Measurements from ENCODE around the gene IPO9.
"Not testable (repeated sequence)": the region's sequence is repeated elsewhere in the genome, so short reads cannot be mapped to it uniquely, and the experiment has no call there.

IPO9 gene

GRCh38 chr1:201900476-201900875, 71.5 kb downstream of the IPO9 start:
- in situ Hi-C loops (cut with MboI; ENCODE audit: low sequenced_read_pairs): no loop called here

DNA sequence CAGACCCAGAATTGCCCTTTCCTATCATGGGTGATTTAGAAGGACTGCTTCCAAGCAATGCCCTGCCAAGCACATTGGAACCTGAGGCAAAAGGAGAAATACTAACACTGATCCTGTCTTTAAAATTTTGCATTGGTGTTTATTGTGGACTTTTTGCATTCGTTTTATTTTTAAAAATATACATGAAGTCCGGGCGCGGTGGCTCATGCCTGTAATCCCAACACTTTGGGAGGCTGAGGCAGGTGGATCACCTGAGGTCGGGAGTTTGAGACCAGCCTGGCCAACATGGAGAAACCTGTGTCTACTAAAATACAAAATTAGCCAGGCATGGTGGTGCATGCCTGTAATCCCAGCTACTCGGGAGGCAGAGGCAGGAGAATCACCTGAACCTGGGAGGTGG, 72.1 kb downstream of the IPO9 start:
- in situ Hi-C loops (cut with MboI; ENCODE audit: low sequenced_read_pairs): not testable (repeated sequence)

DNA sequence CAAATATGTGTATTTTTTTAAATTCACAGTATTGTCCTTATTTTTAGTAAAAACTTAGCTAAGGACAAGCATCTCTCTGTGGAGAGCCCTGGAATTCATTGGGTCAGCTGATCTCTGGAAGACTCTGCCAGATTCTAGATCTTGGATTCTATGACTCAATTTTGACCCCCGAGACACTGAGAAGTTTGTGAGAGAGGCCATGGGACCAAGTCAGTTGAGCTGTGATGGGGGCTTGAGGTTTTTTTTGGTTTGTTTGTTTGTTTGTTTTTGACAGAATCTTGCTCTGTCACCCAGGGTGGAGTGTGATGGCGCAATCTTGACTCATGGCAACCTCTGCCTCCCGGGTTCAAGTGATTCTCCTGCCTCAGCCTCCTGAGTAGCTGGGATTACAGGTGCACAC, 73.2 kb downstream of the IPO9 start:
- in situ Hi-C loops (cut with MboI; ENCODE audit: low sequenced_read_pairs): no loop called here

DNA sequence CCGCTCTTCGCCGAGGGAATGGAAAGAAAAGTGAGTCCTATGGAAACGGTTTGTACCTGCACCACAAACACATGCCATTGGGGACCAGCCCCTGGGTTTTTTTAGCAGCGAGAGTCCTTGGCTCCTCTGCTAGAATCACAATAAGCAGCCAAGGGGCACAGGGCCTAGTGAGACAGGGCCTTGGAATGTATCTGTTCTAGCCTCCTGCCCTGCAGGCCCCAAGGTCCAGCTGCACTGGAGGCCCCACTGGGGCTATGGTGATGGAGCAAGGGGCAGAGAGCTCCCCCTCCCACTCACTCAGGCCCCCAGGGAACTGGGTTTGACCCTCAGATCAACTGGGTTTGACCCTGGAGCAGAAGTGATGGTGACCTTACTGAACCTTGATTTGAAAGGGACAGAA, 74.2 kb downstream of the IPO9 start:
- in situ Hi-C loops (cut with MboI; ENCODE audit: low sequenced_read_pairs): no loop called here

GRCh38 chr1:201904579-201904978, 75.6 kb downstream of the IPO9 start:
- in situ Hi-C loops (cut with MboI; ENCODE audit: low sequenced_read_pairs): no loop called here

DNA sequence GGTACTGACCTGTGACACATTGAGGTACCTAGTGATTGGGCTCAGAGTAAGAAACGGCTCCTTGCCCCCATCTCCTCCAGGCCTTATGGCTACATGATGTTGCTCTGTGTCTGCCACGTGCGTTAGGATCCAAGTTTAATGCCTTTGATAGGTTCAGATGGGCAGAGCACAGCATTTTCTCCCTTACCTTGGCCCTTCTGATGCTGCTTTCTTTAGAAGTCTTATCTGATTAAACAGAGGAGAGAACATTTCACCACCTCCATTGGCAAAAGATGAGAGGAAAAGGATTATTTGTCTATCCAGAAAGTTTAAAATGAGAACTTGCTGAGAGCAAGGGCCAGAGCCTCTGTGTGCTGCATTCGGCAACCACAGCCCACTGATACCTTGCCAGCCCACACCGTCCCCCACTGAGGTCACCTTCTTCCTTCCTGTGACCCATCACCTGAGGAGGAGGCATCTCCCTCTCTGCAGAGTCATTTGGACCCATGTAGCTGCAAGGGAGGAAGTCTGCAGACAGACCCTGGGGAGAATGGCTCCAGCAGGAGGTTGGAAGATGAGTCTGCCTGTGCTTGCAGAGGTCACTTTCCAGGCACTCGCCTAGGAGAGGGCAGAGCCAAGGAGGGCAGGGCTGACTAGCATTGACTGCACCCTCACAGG, 76.4 kb downstream of the IPO9 start:
- in situ Hi-C loops (cut with MboI; ENCODE audit: low sequenced_read_pairs): no loop called here

GRCh38 chr1:201906336-201906735, 77.4 kb downstream of the IPO9 start:
- in situ Hi-C loops (cut with MboI; ENCODE audit: low sequenced_read_pairs): no loop called here

GRCh38 chr1:201907621-201908020, 78.7 kb downstream of the IPO9 start:
- in situ Hi-C loops (cut with MboI; ENCODE audit: low sequenced_read_pairs): no loop called here

- in situ Hi-C loops (cut with MboI; ENCODE audit: low sequenced_read_pairs): no loop called here
Measured at GRCh38 chr1:201911826-201912571, 83.0 kb downstream of the IPO9 start.

DNA sequence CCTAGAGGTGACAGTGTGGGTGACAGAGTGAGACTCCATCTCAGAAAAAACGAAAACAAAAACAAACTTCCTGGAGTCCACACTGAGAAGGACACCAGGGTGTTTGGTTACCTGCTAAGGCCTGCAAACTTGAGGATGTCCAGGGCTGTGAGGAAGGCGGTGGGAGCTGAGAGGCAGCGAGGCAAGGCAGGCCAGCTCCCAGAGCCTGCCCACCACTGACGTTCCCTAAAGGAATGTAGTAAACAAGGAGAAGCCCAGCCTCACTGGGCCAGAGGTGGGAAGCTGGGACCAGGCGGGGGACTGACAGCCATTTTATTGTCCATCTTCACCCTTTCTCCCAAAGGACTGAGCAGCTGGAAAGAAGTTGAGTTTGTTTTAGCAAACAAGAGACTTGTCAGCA, 83.9 kb downstream of the IPO9 start:
- in situ Hi-C loops (cut with MboI; ENCODE audit: low sequenced_read_pairs): no loop called here

DNA sequence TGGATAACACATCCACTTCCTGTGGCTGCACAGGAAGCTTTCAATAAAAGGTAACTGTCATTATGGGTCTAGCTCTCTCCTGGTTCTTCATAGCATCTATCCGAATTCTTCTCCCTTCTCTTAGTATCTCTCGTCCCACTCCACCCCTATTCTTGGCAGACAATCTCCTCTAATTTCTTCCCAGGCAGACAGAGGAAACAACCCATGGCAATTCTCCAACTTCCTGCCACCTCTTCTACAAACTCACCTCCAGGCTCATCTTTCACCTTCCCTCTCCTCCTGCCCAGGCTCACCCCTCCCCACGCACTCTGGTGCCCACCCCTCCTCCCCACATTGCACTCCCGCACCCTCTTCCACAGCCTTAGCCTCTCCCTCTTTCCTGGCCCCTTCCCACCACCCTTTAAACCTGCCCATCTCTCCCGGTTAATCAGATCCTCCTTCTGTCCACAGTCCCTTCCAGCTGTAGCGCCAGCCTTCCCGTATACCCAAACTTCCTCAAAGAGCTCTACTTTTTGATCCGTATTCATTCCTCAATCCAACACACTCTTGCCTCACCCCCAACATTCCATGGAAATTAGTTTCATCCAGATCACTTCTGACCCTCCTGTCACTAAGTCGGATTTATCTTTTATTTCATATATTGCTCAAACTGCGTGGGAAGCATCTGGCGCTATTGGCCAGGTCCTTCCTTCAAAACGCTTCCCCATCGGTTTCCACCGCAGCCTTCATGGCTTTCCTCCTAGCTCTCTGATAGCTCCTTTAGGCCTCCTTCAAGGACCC, 85.7 kb downstream of the IPO9 start:
- in situ Hi-C loops (cut with MboI; ENCODE audit: low sequenced_read_pairs): no loop called here

- in situ Hi-C loops (cut with MboI; ENCODE audit: low sequenced_read_pairs): no loop called here
Measured at GRCh38 chr1:201916649-201917249, 87.8 kb downstream of the IPO9 start.

DNA sequence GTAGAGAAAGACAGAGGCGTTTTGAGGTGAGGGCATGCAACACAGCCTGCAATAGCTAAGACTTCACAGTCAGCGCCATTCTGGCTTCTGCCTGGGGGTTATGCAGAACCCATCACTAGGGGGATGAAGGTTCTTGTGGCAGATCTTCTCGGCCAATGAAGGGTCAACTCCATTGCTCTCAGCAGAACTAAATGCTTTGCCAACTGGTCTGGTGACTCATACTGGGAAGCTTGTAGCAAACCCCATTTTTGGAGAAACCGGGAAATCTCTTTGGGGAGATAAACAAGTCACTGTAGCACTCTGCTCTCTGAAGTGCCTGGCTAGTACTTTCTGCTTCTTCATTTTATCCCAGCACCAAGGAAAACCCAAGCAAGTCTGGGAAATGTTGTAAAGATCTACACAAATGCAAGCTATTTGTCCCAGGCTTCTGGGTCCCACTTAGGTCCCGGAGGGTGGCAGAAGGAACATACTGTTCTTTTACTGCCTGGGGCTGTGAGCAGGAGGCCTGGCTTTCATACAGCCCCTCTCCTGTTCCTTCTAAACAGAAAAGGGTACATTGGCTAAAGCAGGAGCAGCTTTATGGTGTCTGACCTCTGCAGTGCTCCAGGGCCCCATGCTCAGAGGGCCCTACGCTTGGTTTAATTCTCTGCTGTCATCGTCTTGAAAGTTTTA, 88.5 kb downstream of the IPO9 start:
- in situ Hi-C loops (cut with MboI; ENCODE audit: low sequenced_read_pairs): no loop called here

DNA sequence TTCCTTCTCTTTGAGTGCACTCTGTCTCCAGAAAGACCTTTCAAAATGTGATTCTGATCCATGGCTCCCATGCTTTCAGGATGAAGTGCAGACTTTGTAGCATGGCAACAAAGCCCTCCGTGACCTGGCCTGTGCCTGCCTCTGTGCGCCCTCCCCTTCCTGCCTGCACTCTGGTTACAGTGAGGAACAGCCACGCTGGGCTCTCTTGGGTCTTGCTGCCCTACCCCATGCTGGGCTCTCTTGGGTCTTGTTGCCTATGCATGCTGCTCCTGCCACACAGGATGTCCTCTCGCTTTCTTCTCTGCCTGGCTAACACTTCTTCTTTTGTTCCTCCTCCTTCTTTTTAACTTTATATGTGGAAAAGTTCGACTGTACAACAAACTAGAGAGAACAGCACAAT, 89.4 kb downstream of the IPO9 start:
- in situ Hi-C loops (cut with MboI; ENCODE audit: low sequenced_read_pairs): no loop called here

DNA sequence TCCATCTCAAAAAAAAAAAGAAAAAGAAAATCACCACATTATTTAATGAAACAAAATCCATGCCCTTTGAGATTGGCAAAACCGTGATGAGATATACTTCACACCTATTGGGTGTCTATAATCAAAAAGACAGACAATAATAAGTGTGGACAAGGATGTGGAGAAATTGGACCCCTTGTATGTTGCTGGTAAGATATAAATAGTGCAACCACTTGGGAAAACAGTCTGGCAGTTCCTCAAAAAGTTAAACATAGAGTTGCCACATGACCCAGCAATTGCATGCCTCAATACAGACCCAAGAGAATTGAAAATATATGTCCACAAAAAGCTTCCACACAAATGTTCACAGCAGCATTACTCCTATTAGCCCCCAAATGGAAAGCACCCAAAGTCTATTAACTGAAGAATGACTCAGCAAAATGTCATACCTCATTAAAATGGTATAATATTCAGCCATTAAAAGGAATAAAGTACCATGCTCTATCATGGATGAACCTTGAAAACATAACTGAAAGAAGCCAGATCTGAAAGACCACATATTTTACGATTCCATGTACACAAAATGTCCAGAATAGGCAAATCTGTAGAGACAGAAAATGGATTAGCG, 93.1 kb downstream of the IPO9 start:
- in situ Hi-C loops (cut with MboI; ENCODE audit: low sequenced_read_pairs): no loop called here

- in situ Hi-C loops (cut with MboI; ENCODE audit: low sequenced_read_pairs): no loop called here
Measured at GRCh38 chr1:201925301-201925567, 96.3 kb downstream of the IPO9 start.

DNA sequence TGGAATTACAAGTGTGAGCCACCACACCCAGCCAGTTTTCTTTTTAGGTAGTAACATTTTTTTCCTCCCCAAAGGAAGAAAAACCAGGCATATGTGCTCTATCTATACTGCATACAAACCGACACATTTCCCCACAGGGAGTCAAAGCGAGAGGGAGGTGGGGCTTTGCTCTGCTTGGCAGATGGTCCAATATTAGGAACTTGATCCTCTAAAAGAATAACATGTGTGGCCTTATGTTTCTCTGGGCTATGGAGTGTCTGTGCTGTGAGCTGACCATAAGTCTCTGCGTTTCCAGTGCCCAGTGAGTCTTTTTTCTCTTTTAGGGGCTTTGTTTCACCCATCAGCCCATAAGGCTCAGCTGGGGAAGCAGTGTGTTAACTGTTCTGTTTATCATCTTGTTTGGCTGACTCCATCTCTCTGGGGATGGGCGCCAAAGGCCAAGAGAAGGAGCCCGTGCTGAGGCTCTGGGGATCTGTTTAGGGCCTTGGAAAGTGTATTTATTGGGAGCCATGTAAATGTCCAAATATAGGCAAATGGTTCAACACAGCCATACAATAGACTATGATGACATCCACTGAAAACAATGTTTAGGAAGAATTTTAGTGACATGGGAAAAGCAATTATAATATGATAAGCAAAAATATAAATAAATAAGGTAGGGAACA, 97.2 kb downstream of the IPO9 start:
- in situ Hi-C loops (cut with MboI; ENCODE audit: low sequenced_read_pairs): no loop called here

GRCh38 chr1:201928266-201928665, 99.3 kb downstream of the IPO9 start:
- in situ Hi-C loops (cut with MboI; ENCODE audit: low sequenced_read_pairs): no loop called here

DNA sequence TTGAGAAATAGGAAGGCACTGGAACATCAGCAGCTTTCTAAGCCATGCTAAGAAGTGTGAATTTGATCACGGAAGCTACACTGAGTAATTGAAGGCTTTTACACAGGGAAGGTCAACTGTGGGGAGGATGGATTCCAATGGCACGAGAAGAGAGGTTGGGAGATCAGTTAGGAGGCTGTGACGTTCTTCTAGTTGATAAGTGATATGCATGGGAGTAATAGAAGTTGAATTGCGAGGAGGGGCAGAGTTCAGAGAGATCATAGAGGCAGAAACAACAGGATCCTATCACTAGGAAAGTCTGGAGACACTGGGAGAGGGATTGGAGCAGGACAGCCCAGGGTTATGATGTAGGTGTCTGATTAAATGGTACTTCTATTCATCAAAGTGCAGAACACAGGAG, 101.2 kb downstream of the IPO9 start:
- in situ Hi-C loops (cut with MboI; ENCODE audit: low sequenced_read_pairs): no loop called here

DNA sequence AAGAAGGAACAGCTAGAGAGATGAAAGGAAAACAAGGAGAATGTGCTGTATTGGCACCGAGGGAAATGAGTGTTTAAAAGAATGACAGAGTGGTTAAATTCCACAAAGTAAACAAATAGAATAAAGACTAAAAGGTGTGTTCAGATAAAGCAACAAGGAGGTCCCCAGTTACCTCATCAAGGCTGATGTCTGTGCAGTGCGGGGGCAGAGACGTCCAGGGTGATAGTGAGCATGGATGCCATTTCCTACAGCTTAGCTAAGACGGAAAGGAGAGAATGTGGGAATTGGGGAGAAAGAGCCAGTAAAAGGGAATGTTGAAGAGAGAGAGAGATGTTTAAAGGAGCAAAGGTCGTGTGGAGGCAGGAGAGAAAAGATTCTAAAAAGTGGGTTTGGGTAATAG, 101.8 kb downstream of the IPO9 start:
- in situ Hi-C loops (cut with MboI; ENCODE audit: low sequenced_read_pairs): no loop called here

Measured in HL-60/S4 treated with retinoic acid at 250 ng/mL for 4 days and 3 days (cell line).